Brain microvascular endothelial cell (primary cell): ENCODE results near the gene ORC5.

ENCODE experiments used
- DNase-seq: peaks from one replicate; pipeline ENCODE4 v3.0.0-alpha.2; 2020
- H3K27ac ChIP-seq: fragments of 250-450 bp; sonication (Bioruptor Pico); 2 replicates; pipeline ENCODE4 v1.5.1; 2020; ENCODE audit warnings: mild to moderate bottlenecking, moderate library complexity
- H3K27me3 ChIP-seq: fragments of 250-450 bp; sonication (Bioruptor Pico); replicated peaks from 2 replicates; pipeline ENCODE4 v1.5.1; 2020; ENCODE audit warnings: mild to moderate bottlenecking
- H3K36me3 ChIP-seq: fragments of 250-450 bp; sonication (Bioruptor Pico); replicated peaks from 2 replicates; pipeline ENCODE4 v1.5.1; 2020; ENCODE audit warnings: mild to moderate bottlenecking
- H3K4me3 ChIP-seq: 2 replicates; pipeline ENCODE4 v1.5.1; 2011; ENCODE audit warnings: low read depth, mild to moderate bottlenecking, control low read depth, low read length, moderate library complexity
- CTCF ChIP-seq: IDR thresholded peaks from 2 replicates; pipeline ENCODE4 v1.5.1; 2011; ENCODE audit warnings: low read depth, mild to moderate bottlenecking, moderate library complexity, low read length, control low read depth, inconsistent platforms; ENCODE audit errors: missing control alignments
- in situ Hi-C: cut with HindIII; loops from 2 replicates; pipeline ENCODE4 v1.10.0; 2017; ENCODE audit warnings: low sequenced_read_pairs, low pct_ligation_motif_present

ORC5 gene

GRCh38 chr7:104207731-104208420, at the start of gene ORC5:
Gene ORC5 (minus strand): TSS chr7:104208013. CDS start chr7:104207904, 109 bp downstream.
- peak within 1 kb of the TSS; percentile 71 for H3K4me3 ChIP-seq
- peak; percentile 63 for DNase-seq
- H3K36me3 ChIP-seq: peaks cover 9% of the 10 kb centered on the region
- no peaks in the 10 kb centered on the region for H3K27me3 ChIP-seq
- in situ Hi-C loops: no loop called here
- TF ChIP-seq CTCF: no peak
- H3K27ac ChIP-seq: peak within 1 kb of the TSS; percentile 67

GRCh38 chr7:104255616-104256015, 47.8 kb upstream of the ORC5 start:
- H3K4me3 ChIP-seq: no peak overlapping the region
- in situ Hi-C loops: no loop called here
- TF ChIP-seq CTCF: no peak
- no peaks in the 10 kb centered on the region for H3K27me3 ChIP-seq
- no peak for DNase-seq
- no peak overlapping the region for H3K27ac ChIP-seq
- no peaks in the 10 kb centered on the region for H3K36me3 ChIP-seq

GRCh38 chr7:104255194-104255593, 47.4 kb upstream of the ORC5 start:
- in situ Hi-C loops: no loop called here
- no peak overlapping the region for H3K4me3 ChIP-seq
- H3K27me3 ChIP-seq: no peaks in the 10 kb centered on the region
- H3K27ac ChIP-seq: no peak overlapping the region
- DNase-seq: no peak
- TF ChIP-seq CTCF: no peak
- H3K36me3 ChIP-seq: no peaks in the 10 kb centered on the region

- TF ChIP-seq CTCF: no peak
- Histone ChIP-seq H3K27me3 (no peaks in the 10 kb centered on the region), H3K4me3 (no peak overlapping the region), H3K27ac (no peak overlapping the region), H3K36me3 (no peaks in the 10 kb centered on the region)
- no peak for DNase-seq
- in situ Hi-C loops: no loop called here
These were observed 46.9 kb upstream of the ORC5 start for GRCh38 chr7:104254696-104255095.

- Histone ChIP-seq H3K36me3 (no peaks in the 10 kb centered on the region), H3K4me3 (no peak overlapping the region), H3K27me3 (no peaks in the 10 kb centered on the region), H3K27ac (no peak overlapping the region)
- peak; percentile 20 for DNase-seq
- in situ Hi-C loops: no loop called here
- TF ChIP-seq CTCF: peak; percentile 34
These were observed 44.8 kb upstream of the ORC5 start for GRCh38 chr7:104252409-104253134.
